CMK (cell line): ENCODE data around the gene PRKCQ.

Source experiments
- DNase-seq: peaks from one replicate; pipeline ENCODE4 v3.0.0-alpha.2; 2010; ENCODE audit warnings: low read depth

Gene PRKCQ

GRCh38 chr10:6579904-6580278, at the start of gene PRKCQ:
PRKCQ (minus strand) TSS chr10:6580276; CDS start chr10:6515135, 65,141 bp downstream.
- no peak for DNase-seq

- no peak for DNase-seq
These were observed 45.4 kb upstream of the PRKCQ start for GRCh38 chr10:6625428-6625827.

- no peak for DNase-seq
These were observed 44.3 kb upstream of the PRKCQ start for GRCh38 chr10:6624392-6624791.

GRCh38 chr10:6622921-6623320, 42.8 kb upstream of the PRKCQ start:
- DNase-seq: no peak

GRCh38 chr10:6621536-6621935, 41.5 kb upstream of the PRKCQ start:
- no peak for DNase-seq

GRCh38 chr10:6619660-6620059, 39.6 kb upstream of the PRKCQ start:
- no peak for DNase-seq

GRCh38 chr10:6618340-6618739, 38.3 kb upstream of the PRKCQ start:
- DNase-seq: no peak

GRCh38 chr10:6617309-6618076, 37.4 kb upstream of the PRKCQ start:
- DNase-seq: no peak

GRCh38 chr10:6615971-6616370, 35.9 kb upstream of the PRKCQ start:
- DNase-seq: no peak

GRCh38 chr10:6612371-6612770, 32.3 kb upstream of the PRKCQ start:
- DNase-seq: no peak

- DNase-seq: no peak
These were observed 30.6 kb upstream of the PRKCQ start for GRCh38 chr10:6610647-6611046.

GRCh38 chr10:6609625-6610024, 29.5 kb upstream of the PRKCQ start:
- DNase-seq: no peak

- no peak for DNase-seq
These were observed 27.7 kb upstream of the PRKCQ start for GRCh38 chr10:6607778-6608177.

GRCh38 chr10:6607182-6607581, 27.1 kb upstream of the PRKCQ start:
- no peak for DNase-seq

GRCh38 chr10:6603142-6604125, 23.4 kb upstream of the PRKCQ start:
- no peak for DNase-seq

- DNase-seq: no peak
These were observed 22.6 kb upstream of the PRKCQ start for GRCh38 chr10:6602700-6603084.

- no peak for DNase-seq
These were observed 22.1 kb upstream of the PRKCQ start for GRCh38 chr10:6602026-6602699.

GRCh38 chr10:6601246-6601805, 21.2 kb upstream of the PRKCQ start:
- DNase-seq: no peak

- no peak for DNase-seq
These were observed 20.3 kb upstream of the PRKCQ start for GRCh38 chr10:6600224-6600987.

- no peak for DNase-seq
These were observed 18.6 kb upstream of the PRKCQ start for GRCh38 chr10:6598679-6599078.

GRCh38 chr10:6597478-6597877, 17.4 kb upstream of the PRKCQ start:
- DNase-seq: no peak
